Measurements from ENCODE around the gene CMC2.

- TF ChIP-seq CTCF (IDR thresholded peaks at IDR 0.05) (no peak), POLR2AphosphoS5 (IDR thresholded peaks at IDR 0.05) (no peak), POLR2A (IDR thresholded peaks at IDR 0.05) (no peak)
Measured at GRCh38 chr16:80968386-80969113, 38.1 kb downstream of the CMC2 start.
